K562 (cell line): Measurements from ENCODE around the gene GNAZ. TPM values are rescaled to one million over a fixed set of nuclear protein-coding genes. Genes with fewer than 3 reads are reported as not detected.

Experiments
- RAD21 ChIP-seq, 2 experiments: fragments of 250-450 bp in 1 of 2; fragments of 450-650 bp in 1 of 2; sonication (Bioruptor Pico) in 1 of 2; formaldehyde crosslinking in 1 of 2; IDR thresholded peaks in 1 of 2; conservative IDR thresholded peaks in 1 of 2; 2 replicates each; pipeline versions ENCODE4 v1.4.0 to v1.8.0; 2020 to 2022; ENCODE audit warnings: mild to moderate bottlenecking in 2 of 2, moderate library complexity in 1 of 2
- TBL1XR1 ChIP-seq, 2 experiments: IDR thresholded peaks; 2 replicates each; pipeline ENCODE4 v1.6.1; 2012; ENCODE audit warnings: improper control_type of control experiment in 2 of 2, low read length in 2 of 2, mild to moderate bottlenecking in 1 of 2
- ZC3H11A ChIP-seq: IDR thresholded peaks from 2 replicates; pipeline ENCODE4 v1.6.1; 2012; ENCODE audit warnings: low read depth, low read length, improper control_type of control experiment
- polyA plus RNA-seq, 8 experiments: library from polyadenylated mRNA; depleted of rRNA in 4 of 8; stranded (reverse) in 5 of 8; unstranded in 3 of 8; fragments of >200 nt; fragmentation: Nextera tagmentation in 2 of 8; fragmentation: Illumina TruSeq in 1 of 8; extraction: Ambion mirVana in 2 of 8; extraction: Trizol in 1 of 8; gene quantifications; 2 replicates each; pipeline versions ENCODE4 v1.2.1 to v1.2.3, GENCODE V29; 2011 to 2014; ENCODE audit warnings: inconsistent platforms in 1 of 8, missing spikeins in 1 of 8
- total RNA-seq, 7 experiments: library from RNA; depleted of rRNA in 6 of 7; stranded (reverse); fragments of >200 nt in 6 of 7; fragmentation: Illumina TruSeq in 2 of 7; extraction: Trizol in 2 of 7; gene quantifications; 2 replicates each; pipeline versions ENCODE4 v1.2.1 to v1.2.3, GENCODE V29; 2011 to 2021; ENCODE audit warnings: low replicate concordance in 1 of 7
- TF ChIP-seq, protein P1 (sequence below): fragments of 450-650 bp; IDR thresholded peaks from 2 replicates; pipeline ENCODE4 v1.6.1; 2016; ENCODE audit warnings: mild to moderate bottlenecking

GNAZ gene
- total and polyA plus RNA-seq, 9 of the 15 experiments (the other 6 are each of a cell fraction or from before 2014, with no cell fraction given): 0.04 to 0.22 (median 0.13) TPM; not detected in 3

DNA sequence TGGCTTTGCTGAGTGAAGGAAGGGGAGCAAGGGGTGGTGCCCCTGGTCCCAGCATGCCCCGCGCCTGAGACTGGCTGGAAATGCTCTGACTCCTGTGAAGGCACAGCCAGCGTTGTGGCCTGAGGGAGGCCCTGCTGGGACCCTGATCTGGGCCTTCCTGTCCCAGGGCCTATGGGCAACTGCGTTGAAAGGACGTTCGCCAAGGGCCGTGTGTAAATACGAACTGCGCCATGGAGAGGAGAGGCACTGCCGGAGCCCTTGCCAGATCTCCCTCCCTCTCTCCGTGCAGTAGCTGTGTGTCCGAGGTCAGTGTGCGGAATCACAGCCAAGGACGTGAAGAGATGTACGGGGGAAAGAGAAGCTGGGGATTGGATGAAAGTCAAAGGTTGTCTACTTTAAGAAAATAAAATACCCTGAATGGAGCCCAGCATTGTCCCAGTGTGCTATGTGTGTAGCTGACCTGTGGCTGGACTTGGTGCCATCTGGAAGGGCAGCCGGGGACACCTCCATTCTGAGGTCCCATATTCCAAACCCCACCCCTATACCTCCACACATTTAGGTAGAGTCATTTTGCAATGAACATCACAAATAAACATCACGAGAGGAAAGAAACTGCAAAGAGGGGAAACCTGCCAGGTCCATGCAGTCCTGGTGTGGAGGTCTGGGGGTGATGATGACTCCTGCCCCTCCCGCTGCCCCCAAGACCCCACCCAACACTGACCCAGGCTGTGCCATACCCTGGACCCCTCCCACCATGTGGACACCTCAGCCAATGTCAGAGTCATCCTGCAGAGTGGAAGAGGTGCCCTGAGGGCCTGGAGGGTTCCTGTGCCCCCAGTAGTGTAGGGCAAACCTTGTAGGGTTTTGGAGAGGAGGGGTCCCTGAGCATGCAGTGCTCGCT lies 54.5 kb downstream of the GNAZ start (continued):
- TF ChIP-seq RAD21 (CRISPR knock-in tag; conservative IDR thresholded peaks at IDR 0.05 in 1 of 2, IDR thresholded peaks at IDR 0.05 in 1 of 2) (peak in 1 of 2 experiments; percentile 16; a peak in 1 of 4 replicates), ZC3H11A (0 out of 2 replicates have a peak, but pooled peaks have one; percentile 82), TBL1XR1 (IDR thresholded peaks at IDR 0.05; ENCODE audit: low read length in 2 of 2) (peak; percentile 13 to 44; a peak in 1 of 4 replicates)
- TF ChIP-seq, protein P1, sequence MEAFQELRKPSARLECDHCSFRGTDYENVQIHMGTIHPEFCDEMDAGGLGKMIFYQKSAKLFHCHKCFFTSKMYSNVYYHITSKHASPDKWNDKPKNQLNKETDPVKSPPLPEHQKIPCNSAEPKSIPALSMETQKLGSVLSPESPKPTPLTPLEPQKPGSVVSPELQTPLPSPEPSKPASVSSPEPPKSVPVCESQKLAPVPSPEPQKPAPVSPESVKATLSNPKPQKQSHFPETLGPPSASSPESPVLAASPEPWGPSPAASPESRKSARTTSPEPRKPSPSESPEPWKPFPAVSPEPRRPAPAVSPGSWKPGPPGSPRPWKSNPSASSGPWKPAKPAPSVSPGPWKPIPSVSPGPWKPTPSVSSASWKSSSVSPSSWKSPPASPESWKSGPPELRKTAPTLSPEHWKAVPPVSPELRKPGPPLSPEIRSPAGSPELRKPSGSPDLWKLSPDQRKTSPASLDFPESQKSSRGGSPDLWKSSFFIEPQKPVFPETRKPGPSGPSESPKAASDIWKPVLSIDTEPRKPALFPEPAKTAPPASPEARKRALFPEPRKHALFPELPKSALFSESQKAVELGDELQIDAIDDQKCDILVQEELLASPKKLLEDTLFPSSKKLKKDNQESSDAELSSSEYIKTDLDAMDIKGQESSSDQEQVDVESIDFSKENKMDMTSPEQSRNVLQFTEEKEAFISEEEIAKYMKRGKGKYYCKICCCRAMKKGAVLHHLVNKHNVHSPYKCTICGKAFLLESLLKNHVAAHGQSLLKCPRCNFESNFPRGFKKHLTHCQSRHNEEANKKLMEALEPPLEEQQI: no peak
